ENCODE results near the gene HOATZ.

GRCh38 chr11:111538407-111539114, 24.0 kb downstream of the HOATZ start:
- TF ChIP-seq CTCF (IDR thresholded peaks at IDR 0.05) = no peak
- TF ChIP-seq POLR2A (IDR thresholded peaks at IDR 0.05) = no peak

Measured in lower leg skin (tissue), 3 donors.